Breast epithelium (tissue), 4 donors: ENCODE measurements around the gene LRRC36. TPM values are rescaled to one million over a fixed set of nuclear protein-coding genes. Genes with fewer than 3 reads are reported as not detected.

Experiments used
- DNase-seq, 2 donors: peaks; one replicate each; pipeline ENCODE4 v3.0.0-alpha.2; 2019; ENCODE audit warnings: low spot score in 2 of 2
- H3K27ac ChIP-seq, 2 donors: fragments of 200-600 bp; sonication (generic) in 1 of 2; one replicate each; pipeline ENCODE4 v1.5.1; 2016 to 2019; ENCODE audit warnings: mild to moderate bottlenecking in 1 of 2
- H3K27me3 ChIP-seq, 2 donors: fragments of 200-600 bp; sonication (generic) in 1 of 2; one replicate each; pipeline versions ENCODE4 v1.5.1 to v1.6.0; 2017 to 2019; ENCODE audit warnings: control low read depth in 1 of 2, mild to moderate bottlenecking in 1 of 2
- H3K36me3 ChIP-seq: fragments of 200-600 bp; one replicate; pipeline ENCODE4 v1.5.1; 2019
- H3K4me1 ChIP-seq, 2 donors: fragments of 200-600 bp; sonication (generic); one replicate each; pipeline ENCODE4 v1.5.1; 2016 to 2019; ENCODE audit warnings: control low read depth in 1 of 2
- H3K4me3 ChIP-seq, 3 donors: fragments of 200-600 bp; sonication (generic); 1 replicate in 2 of 3; 2 replicates in 1 of 3; pipeline ENCODE4 v1.5.1; 2016 to 2019; ENCODE audit warnings: mild to moderate bottlenecking in 3 of 3, moderate library complexity in 2 of 3
- H3K9me3 ChIP-seq, 2 donors: fragments of 200-600 bp; sonication (generic) in 1 of 2; one replicate each; pipeline ENCODE4 v1.5.1; 2016 to 2019; ENCODE audit warnings: control low read depth in 1 of 2
- POLR2A ChIP-seq: fragments of 450-650 bp; IDR thresholded peaks from one replicate; pipeline ENCODE4 v1.6.1; 2016; ENCODE audit warnings: antibody characterized with exemption, mild to moderate bottlenecking, moderate library complexity
- POLR2AphosphoS5 ChIP-seq, 3 donors: sonication (generic); formaldehyde crosslinking; IDR thresholded peaks; one replicate each; pipeline ENCODE4 v1.6.1; 2017; ENCODE audit warnings: antibody characterized with exemption in 3 of 3
- intact Hi-C: fragments of 100-400 bp; cut with DNase I; formaldehyde crosslinking; loops from one replicate; pipeline ENCODE4 v1.15.1; 2023; ENCODE audit warnings: low total_unique reads
- total RNA-seq, 3 donors: library from RNA; depleted of rRNA; stranded (reverse); fragments of >200 nt; gene quantifications; one replicate each; pipeline ENCODE4 v1.1.0, GENCODE V29; 2016
- TF ChIP-seq, protein P1 (sequence below), 3 donors: fragments of 450-650 bp; IDR thresholded peaks; one replicate each; pipeline ENCODE4 v1.5.1; 2016 to 2017; ENCODE audit warnings: antibody characterized with exemption in 3 of 3, mild to moderate bottlenecking in 3 of 3, moderate library complexity in 3 of 3

Gene LRRC36
- total RNA-seq, 3 donors from 2014 or later: 0.16 to 3.3 (median 0.59) TPM

DNA sequence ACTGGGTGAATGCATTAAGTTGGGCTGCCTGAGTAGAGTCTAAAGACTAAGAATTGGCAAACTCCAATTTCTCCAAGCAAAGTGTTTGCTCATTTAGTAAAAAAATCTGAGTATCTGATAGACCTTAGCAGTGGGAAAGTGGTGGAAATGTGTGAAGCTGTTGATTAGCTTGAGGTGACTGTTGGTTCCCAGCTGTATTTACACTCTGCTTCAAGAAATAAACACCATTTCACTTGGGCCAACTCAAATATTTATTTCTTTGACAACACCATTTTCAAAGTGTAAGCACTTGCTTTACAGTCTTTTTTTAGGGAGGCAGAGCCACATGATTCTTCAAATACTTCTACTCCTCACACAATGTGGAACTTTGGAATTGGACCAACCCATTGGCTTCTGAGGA is 8.8 kb upstream of the LRRC36 start:
- Histone ChIP-seq H3K4me1 (no peaks in the 10 kb centered on the region), H3K27me3 (no peaks in the 10 kb centered on the region), H3K36me3 (no peaks in the 10 kb centered on the region), H3K4me3 (no peak overlapping the region), H3K9me3 (no peaks in the 10 kb centered on the region), H3K27ac (no peak overlapping the region)
- TF ChIP-seq POLR2A (no peak), POLR2AphosphoS5 (IDR thresholded peaks at IDR 0.05) (no peak)
- TF ChIP-seq, protein P1, sequence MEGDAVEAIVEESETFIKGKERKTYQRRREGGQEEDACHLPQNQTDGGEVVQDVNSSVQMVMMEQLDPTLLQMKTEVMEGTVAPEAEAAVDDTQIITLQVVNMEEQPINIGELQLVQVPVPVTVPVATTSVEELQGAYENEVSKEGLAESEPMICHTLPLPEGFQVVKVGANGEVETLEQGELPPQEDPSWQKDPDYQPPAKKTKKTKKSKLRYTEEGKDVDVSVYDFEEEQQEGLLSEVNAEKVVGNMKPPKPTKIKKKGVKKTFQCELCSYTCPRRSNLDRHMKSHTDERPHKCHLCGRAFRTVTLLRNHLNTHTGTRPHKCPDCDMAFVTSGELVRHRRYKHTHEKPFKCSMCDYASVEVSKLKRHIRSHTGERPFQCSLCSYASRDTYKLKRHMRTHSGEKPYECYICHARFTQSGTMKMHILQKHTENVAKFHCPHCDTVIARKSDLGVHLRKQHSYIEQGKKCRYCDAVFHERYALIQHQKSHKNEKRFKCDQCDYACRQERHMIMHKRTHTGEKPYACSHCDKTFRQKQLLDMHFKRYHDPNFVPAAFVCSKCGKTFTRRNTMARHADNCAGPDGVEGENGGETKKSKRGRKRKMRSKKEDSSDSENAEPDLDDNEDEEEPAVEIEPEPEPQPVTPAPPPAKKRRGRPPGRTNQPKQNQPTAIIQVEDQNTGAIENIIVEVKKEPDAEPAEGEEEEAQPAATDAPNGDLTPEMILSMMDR (IDR thresholded peaks at IDR 0.05): no peak
- intact Hi-C loops: no loop called here
- DNase-seq: no peak

DNA sequence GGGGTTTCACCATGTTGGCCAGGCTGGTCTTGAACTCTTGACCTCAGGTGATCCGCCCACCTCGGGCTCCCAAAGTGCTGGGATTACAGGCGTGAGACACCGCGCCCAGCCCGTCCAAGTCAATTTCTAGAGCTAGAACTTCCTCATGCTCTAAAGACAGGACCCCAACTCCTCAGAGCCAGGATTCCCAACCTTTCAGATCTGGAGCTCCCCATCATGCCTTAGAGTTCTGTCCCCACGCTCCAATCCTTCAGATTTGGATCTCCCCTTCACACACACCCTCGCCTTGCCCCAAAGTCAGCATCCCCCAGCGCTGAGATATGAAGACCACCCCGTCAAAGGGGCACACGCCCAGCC is 522 bp upstream of the LRRC36 start:
- Histone ChIP-seq H3K27me3 (no peaks in the 10 kb centered on the region), H3K27ac (no peak overlapping the region), H3K4me3 (peak overlapping the region; percentile 45 to 82 (median 55)), H3K9me3 (no peaks in the 10 kb centered on the region), H3K36me3 (no peaks in the 10 kb centered on the region), H3K4me1 (no peaks in the 10 kb centered on the region)
- TF ChIP-seq, protein P1 (IDR thresholded peaks at IDR 0.05): no peak
- TF ChIP-seq POLR2AphosphoS5 (IDR thresholded peaks at IDR 0.05) (no peak), POLR2A (no peak)
- intact Hi-C loops: no loop called here
- DNase-seq: no peak

DNA sequence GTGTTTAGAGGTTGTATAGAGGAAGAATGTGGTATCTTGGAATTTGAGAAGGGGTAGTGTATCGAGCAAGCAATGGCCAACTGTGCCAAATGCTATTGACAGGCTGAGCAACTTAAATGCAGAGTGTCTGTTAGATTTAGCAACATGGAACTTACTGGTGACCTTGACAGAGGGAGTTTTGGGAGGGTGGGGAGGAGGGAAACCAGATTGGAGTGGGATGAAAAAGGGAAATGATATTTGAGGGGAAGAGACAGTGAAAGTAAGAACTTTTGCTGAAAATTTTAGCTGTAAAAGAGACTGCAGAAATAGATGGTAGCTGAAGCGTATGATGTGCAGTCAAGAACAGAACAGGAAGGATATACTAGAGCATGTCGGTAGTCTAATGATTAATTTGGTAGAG is 1.1 kb downstream of the LRRC36 start:
- no peak for TF ChIP-seq POLR2A
- no peak for TF ChIP-seq POLR2AphosphoS5 (IDR thresholded peaks at IDR 0.05)
- TF ChIP-seq, protein P1 (IDR thresholded peaks at IDR 0.05): no peak
- intact Hi-C loops: no loop called here
- no peaks in the 10 kb centered on the region for H3K9me3 ChIP-seq

DNA sequence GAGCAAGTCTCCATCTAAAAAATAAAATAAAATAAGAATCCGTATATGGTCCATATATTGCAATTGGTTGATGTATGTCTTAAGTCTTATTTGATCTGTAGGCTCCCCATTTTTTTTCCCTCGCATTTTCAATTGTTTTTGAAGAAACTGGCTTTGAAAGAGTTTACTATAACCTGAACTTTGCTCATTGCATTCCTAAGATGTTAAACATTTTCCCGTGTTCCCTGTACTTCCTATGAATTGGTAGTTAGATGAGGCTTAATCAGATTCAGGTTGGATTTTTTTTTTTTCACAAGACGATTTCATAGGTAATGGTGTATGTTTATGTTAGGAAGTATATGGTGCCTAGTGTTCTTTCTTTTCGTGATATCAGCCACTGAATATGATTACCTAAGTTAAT is 3.3 kb downstream of the LRRC36 start:
- TF ChIP-seq, protein P1 (IDR thresholded peaks at IDR 0.05): no peak
- TF ChIP-seq POLR2A (no peak), POLR2AphosphoS5 (IDR thresholded peaks at IDR 0.05) (no peak)
- Histone ChIP-seq H3K4me1 (no peaks in the 10 kb centered on the region), H3K27ac (no peak overlapping the region), H3K27me3 (no peaks in the 10 kb centered on the region), H3K9me3 (no peaks in the 10 kb centered on the region), H3K36me3 (no peaks in the 10 kb centered on the region), H3K4me3 (no peak overlapping the region)
- DNase-seq: no peak
- intact Hi-C loops: no loop called here

More for the DNA sequence above, 1.1 kb downstream of the LRRC36 start:
- DNase-seq: no peak
- Histone ChIP-seq H3K4me1 (no peaks in the 10 kb centered on the region), H3K36me3 (no peaks in the 10 kb centered on the region), H3K27me3 (no peaks in the 10 kb centered on the region), H3K4me3 (no peak overlapping the region), H3K27ac (no peak overlapping the region)

DNA sequence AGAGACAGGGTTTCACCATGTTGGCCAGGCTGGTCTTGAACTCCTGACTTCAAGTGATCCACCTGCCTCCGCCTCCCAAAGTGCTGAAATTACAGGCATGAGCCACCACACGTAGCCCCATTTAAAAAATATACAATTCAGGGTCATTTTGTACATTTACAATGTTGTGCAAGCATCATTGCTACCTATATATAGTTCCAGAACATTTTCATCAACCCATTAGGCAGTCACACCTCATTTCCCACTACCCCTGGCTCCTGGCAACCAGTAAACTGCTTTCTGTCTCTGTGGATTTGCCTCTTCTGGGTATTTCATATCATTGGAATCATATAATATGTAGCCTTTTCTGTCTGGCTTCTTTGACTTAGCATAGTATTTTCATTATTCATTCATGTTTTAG is 6.7 kb downstream of the LRRC36 start:
- TF ChIP-seq, protein P1 (IDR thresholded peaks at IDR 0.05): no peak
- no peak for TF ChIP-seq POLR2A
- no peak for TF ChIP-seq POLR2AphosphoS5 (IDR thresholded peaks at IDR 0.05)
- Histone ChIP-seq H3K9me3 (no peaks in the 10 kb centered on the region), H3K4me1 (no peaks in the 10 kb centered on the region), H3K4me3 (no peak overlapping the region), H3K27me3 (no peaks in the 10 kb centered on the region), H3K27ac (no peak overlapping the region), H3K36me3 (no peaks in the 10 kb centered on the region)
- intact Hi-C loops: no loop called here
- DNase-seq: no peak
